LNCAP (cell line): ENCODE measurements around the gene MBNL3.

Source experiments
- CTCF ChIP-seq: fragments of 450-650 bp; IDR thresholded peaks from 2 replicates; pipeline ENCODE4 v1.5.1; 2017; ENCODE audit warnings: mild to moderate bottlenecking

The MBNL3 gene

GRCh38 chrX:132488180-132488705 is 595 bp downstream of the MBNL3 start:
- TF ChIP-seq CTCF = no peak

- TF ChIP-seq CTCF = no peak
These were observed 2.1 kb downstream of the MBNL3 start for GRCh38 chrX:132486599-132487178.

- TF ChIP-seq CTCF = no peak
These were observed 4.9 kb downstream of the MBNL3 start for GRCh38 chrX:132483951-132484350.

GRCh38 chrX:132483488-132483887 is 5.3 kb downstream of the MBNL3 start:
- TF ChIP-seq CTCF = no peak

GRCh38 chrX:132482632-132483031 is 6.2 kb downstream of the MBNL3 start:
- no peak for TF ChIP-seq CTCF

GRCh38 chrX:132481449-132481848 is 7.4 kb downstream of the MBNL3 start:
- no peak for TF ChIP-seq CTCF

GRCh38 chrX:132480581-132481203 is 8.1 kb downstream of the MBNL3 start:
- TF ChIP-seq CTCF = no peak
